ENCODE results near the gene VPS8. TPM values are rescaled to one million over a fixed set of nuclear protein-coding genes. Genes with fewer than 3 reads are reported as not detected.
A peak's percentile ranks its signal among the peaks of the same experiment; 100 is the strongest.

Gene VPS8
- total RNA-seq, 2 donors from 2014 or later = 49.7 to 70.0 TPM

DNA sequence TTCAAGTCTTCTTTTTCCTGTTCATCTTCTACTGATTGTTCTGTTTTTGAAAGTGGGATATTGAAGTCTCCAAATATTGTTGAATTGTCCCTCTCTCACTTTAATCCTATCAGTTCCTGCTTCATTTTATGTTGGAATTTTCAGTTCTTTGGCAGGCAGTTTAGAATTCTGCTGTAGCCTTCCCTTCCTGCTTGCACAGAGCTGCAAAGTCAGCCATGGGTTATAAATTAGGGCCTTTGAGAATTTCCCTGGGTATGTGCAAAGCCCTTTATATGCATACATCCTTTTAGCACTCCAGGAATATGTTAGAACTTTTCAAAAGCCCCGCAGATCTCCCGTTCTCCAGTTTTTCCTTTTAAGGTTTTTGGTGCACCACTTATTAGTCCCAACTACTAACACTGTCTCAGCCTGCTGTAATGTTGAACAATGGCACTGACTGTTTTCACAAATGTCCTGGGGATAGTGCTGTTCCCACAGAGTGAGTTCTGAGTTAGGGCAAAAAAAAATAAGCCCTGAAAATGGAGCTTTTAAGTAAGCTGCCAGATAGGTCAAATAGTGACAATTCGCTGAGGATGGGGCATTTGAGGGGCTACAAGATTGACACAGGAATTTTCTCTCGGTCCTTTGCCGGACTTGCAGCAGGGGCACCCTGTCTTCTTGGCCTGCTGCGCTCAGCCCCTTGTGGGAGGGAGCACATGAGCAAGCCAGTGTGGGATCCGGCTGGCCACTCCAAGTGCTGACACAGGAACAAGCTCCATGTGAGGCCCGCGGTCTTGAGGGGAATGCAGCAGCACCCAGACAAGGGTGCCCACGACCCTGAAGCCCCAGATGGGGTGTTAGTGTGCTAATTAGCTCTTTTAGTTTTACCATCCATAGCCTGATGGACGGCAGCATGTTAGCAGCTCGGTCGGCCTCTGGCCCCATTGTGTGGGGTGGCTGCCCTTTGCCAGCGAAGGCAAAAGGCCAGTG lies 96.0 kb downstream of the VPS8 start:
- DNase-seq = peak; percentile 76
- peaks cover 39% of the 10 kb centered on the region for H3K9me3 ChIP-seq (ENCODE audit: control insufficient read depth, low read length)
- no peaks in the 10 kb centered on the region for H3K27me3 Mint-ChIP-seq (ENCODE audit: insufficient read depth)
- WGBS, 2 experiments (ENCODE audit: insufficient coverage in 1 of 2, insufficient read length in 1 of 2) = 75 to 81% methylated on average over 9 to 14 of the region's 14 CpGs
- peak overlapping the region; percentile 94 for H3K27ac Mint-ChIP-seq
- peaks cover 55% of the 10 kb centered on the region for H3K4me1 Mint-ChIP-seq
- peak overlapping the region; percentile 10 for H3K4me3 Mint-ChIP-seq
- H3K9me3 Mint-ChIP-seq = peaks cover 22% of the 10 kb centered on the region
- peak overlapping the region; percentile 30 for H3K4me3 ChIP-seq (ENCODE audit: low read length)
- H3K4me1 ChIP-seq (ENCODE audit: control insufficient read depth, insufficient read depth, low read length) = peaks cover 11% of the 10 kb centered on the region
- no peak for TF ChIP-seq CTCF (conservative IDR thresholded peaks at IDR 0.05)
- peak overlapping the region; percentile 38 for H3K9ac ChIP-seq (ENCODE audit: extremely low read depth, low read length, poor library complexity, severe bottlenecking)
- H3K27ac ChIP-seq (ENCODE audit: low read depth, low read length) = peak overlapping the region; percentile 69
- H3K27me3 ChIP-seq (ENCODE audit: control insufficient read depth, insufficient read depth, low read length, poor library complexity, severe bottlenecking) = no peaks in the 10 kb centered on the region
- peaks cover 25% of the 10 kb centered on the region for H3K36me3 ChIP-seq (ENCODE audit: control insufficient read depth, insufficient read depth, low read length)
- peaks cover 28% of the 10 kb centered on the region for H3K36me3 Mint-ChIP-seq (ENCODE audit: low read depth)

DNA sequence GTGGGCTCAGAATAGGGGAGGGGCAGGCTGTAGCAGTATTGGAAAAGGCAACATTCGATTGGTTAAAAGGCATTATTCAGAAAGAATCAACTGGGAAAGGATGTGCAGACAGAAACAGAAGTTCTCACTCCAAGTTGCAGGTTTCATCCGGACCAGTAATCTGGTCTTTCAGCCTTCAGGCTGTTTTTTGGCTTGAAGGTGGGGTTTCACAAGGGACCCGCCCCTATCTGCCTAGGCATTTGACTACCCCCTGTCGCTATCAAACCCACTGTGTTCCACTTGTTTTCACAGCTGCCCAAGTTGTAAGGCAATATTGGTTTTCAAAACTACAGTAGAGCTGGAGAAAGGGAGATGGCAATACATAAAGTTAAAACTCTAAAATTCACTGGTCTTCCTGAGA lies 96.9 kb downstream of the VPS8 start:
- no peak overlapping the region for H3K9ac ChIP-seq (ENCODE audit: extremely low read depth, low read length, poor library complexity, severe bottlenecking)
- whole genome bisulfite sequencing, 2 experiments (ENCODE audit: insufficient coverage in 1 of 2, insufficient read length in 1 of 2) = 77 to 87% methylated on average over 3 to 4 of the region's 4 CpGs
- no peak overlapping the region for H3K4me3 ChIP-seq (ENCODE audit: low read length)
- no peak for TF ChIP-seq CTCF (conservative IDR thresholded peaks at IDR 0.05)
- peaks cover 32% of the 10 kb centered on the region for H3K9me3 ChIP-seq (ENCODE audit: control insufficient read depth, low read length)
- Mint-ChIP-seq H3K27me3 (ENCODE audit: insufficient read depth) (no peaks in the 10 kb centered on the region), H3K36me3 (ENCODE audit: low read depth) (peaks cover 20% of the 10 kb centered on the region), H3K27ac (peak overlapping the region; percentile 94), H3K4me1 (peaks cover 55% of the 10 kb centered on the region), H3K4me3 (no peak overlapping the region), H3K9me3 (peaks cover 16% of the 10 kb centered on the region)
- peaks cover 11% of the 10 kb centered on the region for H3K4me1 ChIP-seq (ENCODE audit: control insufficient read depth, insufficient read depth, low read length)
- no peak overlapping the region for H3K27ac ChIP-seq (ENCODE audit: low read depth, low read length)
- peak; percentile 63 for DNase-seq
- H3K36me3 ChIP-seq (ENCODE audit: control insufficient read depth, insufficient read depth, low read length) = peaks cover 18% of the 10 kb centered on the region
- no peaks in the 10 kb centered on the region for H3K27me3 ChIP-seq (ENCODE audit: control insufficient read depth, insufficient read depth, low read length, poor library complexity, severe bottlenecking)

- peaks cover 13% of the 10 kb centered on the region for H3K36me3 Mint-ChIP-seq (ENCODE audit: low read depth)
- no peak for TF ChIP-seq CTCF (conservative IDR thresholded peaks at IDR 0.05)
- peaks cover 14% of the 10 kb centered on the region for H3K9me3 ChIP-seq (ENCODE audit: control insufficient read depth, low read length)
- no peaks in the 10 kb centered on the region for H3K9me3 Mint-ChIP-seq
- no peaks in the 10 kb centered on the region for H3K27me3 Mint-ChIP-seq (ENCODE audit: insufficient read depth)
- peak overlapping the region; percentile 5 for H3K27ac Mint-ChIP-seq
- H3K9ac ChIP-seq (ENCODE audit: extremely low read depth, low read length, poor library complexity, severe bottlenecking) = no peak overlapping the region
- no peak overlapping the region for H3K27ac ChIP-seq (ENCODE audit: low read depth, low read length)
- H3K4me1 ChIP-seq (ENCODE audit: control insufficient read depth, insufficient read depth, low read length) = peaks cover 11% of the 10 kb centered on the region
- WGBS, 2 experiments (ENCODE audit: insufficient coverage in 1 of 2, insufficient read length in 1 of 2) = 87 to 94% methylated on average over 5 to 6 of the region's 6 CpGs
- no peak overlapping the region for H3K4me3 Mint-ChIP-seq
- H3K4me3 ChIP-seq (ENCODE audit: low read length) = no peak overlapping the region
- no peaks in the 10 kb centered on the region for H3K27me3 ChIP-seq (ENCODE audit: control insufficient read depth, insufficient read depth, low read length, poor library complexity, severe bottlenecking)
- peaks cover 12% of the 10 kb centered on the region for H3K36me3 ChIP-seq (ENCODE audit: control insufficient read depth, insufficient read depth, low read length)
- H3K4me1 Mint-ChIP-seq = peaks cover 61% of the 10 kb centered on the region
- no peak for DNase-seq
Measured at GRCh38 chr3:184910664-184911063, 98.7 kb downstream of the VPS8 start.
